Breast epithelium (tissue), 4 donors: ENCODE data around the gene NTSR1. TPM values are rescaled to one million over a fixed set of nuclear protein-coding genes. Genes with fewer than 3 reads are reported as not detected.

Experiments used
- DNase-seq, 2 donors: peaks; one replicate each; pipeline ENCODE4 v3.0.0-alpha.2; 2019; ENCODE audit warnings: low spot score in 2 of 2
- H3K27ac ChIP-seq, 2 donors: fragments of 200-600 bp; sonication (generic) in 1 of 2; one replicate each; pipeline ENCODE4 v1.5.1; 2016 to 2019; ENCODE audit warnings: mild to moderate bottlenecking in 1 of 2
- H3K27me3 ChIP-seq, 2 donors: fragments of 200-600 bp; sonication (generic) in 1 of 2; one replicate each; pipeline versions ENCODE4 v1.5.1 to v1.6.0; 2017 to 2019; ENCODE audit warnings: control low read depth in 1 of 2, mild to moderate bottlenecking in 1 of 2
- H3K36me3 ChIP-seq: fragments of 200-600 bp; one replicate; pipeline ENCODE4 v1.5.1; 2019
- H3K4me1 ChIP-seq, 2 donors: fragments of 200-600 bp; sonication (generic); one replicate each; pipeline ENCODE4 v1.5.1; 2016 to 2019; ENCODE audit warnings: control low read depth in 1 of 2
- H3K4me3 ChIP-seq, 3 donors: fragments of 200-600 bp; sonication (generic); 1 replicate in 2 of 3; 2 replicates in 1 of 3; pipeline ENCODE4 v1.5.1; 2016 to 2019; ENCODE audit warnings: mild to moderate bottlenecking in 3 of 3, moderate library complexity in 2 of 3
- H3K9me3 ChIP-seq, 2 donors: fragments of 200-600 bp; sonication (generic) in 1 of 2; one replicate each; pipeline ENCODE4 v1.5.1; 2016 to 2019; ENCODE audit warnings: control low read depth in 1 of 2
- POLR2A ChIP-seq: fragments of 450-650 bp; IDR thresholded peaks from one replicate; pipeline ENCODE4 v1.6.1; 2016; ENCODE audit warnings: antibody characterized with exemption, mild to moderate bottlenecking, moderate library complexity
- POLR2AphosphoS5 ChIP-seq, 3 donors: sonication (generic); formaldehyde crosslinking; IDR thresholded peaks; one replicate each; pipeline ENCODE4 v1.6.1; 2017; ENCODE audit warnings: antibody characterized with exemption in 3 of 3
- intact Hi-C: fragments of 100-400 bp; cut with DNase I; formaldehyde crosslinking; loops from one replicate; pipeline ENCODE4 v1.15.1; 2023; ENCODE audit warnings: low total_unique reads
- total RNA-seq, 3 donors: library from RNA; depleted of rRNA; stranded (reverse); fragments of >200 nt; gene quantifications; one replicate each; pipeline ENCODE4 v1.1.0, GENCODE V29; 2016
- TF ChIP-seq, protein P1 (sequence below), 3 donors: fragments of 450-650 bp; IDR thresholded peaks; one replicate each; pipeline ENCODE4 v1.5.1; 2016 to 2017; ENCODE audit warnings: antibody characterized with exemption in 3 of 3, mild to moderate bottlenecking in 3 of 3, moderate library complexity in 3 of 3

The NTSR1 gene
- total RNA-seq, 3 donors from 2014 or later, result under 0.01 TPM; not detected in 2

DNA sequence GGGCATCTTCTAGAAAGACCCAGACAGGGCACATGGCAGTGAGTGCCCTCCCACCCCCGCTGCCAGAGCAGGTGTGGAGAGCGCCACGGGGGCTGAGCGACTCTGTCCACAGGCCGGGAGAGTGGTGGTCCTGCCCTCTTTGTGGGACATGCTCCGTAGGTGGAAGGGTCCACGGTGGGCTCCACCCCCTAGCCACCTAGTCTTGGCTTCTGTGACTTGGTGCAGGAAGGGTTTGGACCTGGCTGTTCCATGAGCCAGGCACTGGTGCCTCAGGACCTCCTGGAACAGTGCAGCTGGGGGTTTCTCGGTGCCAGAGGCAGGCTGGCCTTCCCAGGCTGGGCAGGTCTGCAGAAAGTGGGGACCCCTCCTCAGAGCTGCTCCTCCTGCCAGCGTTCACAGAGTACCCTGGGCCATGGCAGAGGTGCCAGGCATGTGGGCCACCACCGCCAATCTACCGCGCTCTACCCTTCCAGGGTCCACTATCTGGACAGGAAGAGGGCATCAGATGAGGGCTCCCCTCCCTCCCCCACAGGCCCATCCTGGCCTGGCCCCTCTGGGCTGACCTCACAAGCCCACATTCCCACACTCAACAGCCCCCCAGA, 43.4 kb upstream of the NTSR1 start:
- no peaks in the 10 kb centered on the region for H3K36me3 ChIP-seq
- TF ChIP-seq, protein P1, sequence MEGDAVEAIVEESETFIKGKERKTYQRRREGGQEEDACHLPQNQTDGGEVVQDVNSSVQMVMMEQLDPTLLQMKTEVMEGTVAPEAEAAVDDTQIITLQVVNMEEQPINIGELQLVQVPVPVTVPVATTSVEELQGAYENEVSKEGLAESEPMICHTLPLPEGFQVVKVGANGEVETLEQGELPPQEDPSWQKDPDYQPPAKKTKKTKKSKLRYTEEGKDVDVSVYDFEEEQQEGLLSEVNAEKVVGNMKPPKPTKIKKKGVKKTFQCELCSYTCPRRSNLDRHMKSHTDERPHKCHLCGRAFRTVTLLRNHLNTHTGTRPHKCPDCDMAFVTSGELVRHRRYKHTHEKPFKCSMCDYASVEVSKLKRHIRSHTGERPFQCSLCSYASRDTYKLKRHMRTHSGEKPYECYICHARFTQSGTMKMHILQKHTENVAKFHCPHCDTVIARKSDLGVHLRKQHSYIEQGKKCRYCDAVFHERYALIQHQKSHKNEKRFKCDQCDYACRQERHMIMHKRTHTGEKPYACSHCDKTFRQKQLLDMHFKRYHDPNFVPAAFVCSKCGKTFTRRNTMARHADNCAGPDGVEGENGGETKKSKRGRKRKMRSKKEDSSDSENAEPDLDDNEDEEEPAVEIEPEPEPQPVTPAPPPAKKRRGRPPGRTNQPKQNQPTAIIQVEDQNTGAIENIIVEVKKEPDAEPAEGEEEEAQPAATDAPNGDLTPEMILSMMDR (IDR thresholded peaks at IDR 0.05), result no peak
- no peak for TF ChIP-seq POLR2AphosphoS5 (IDR thresholded peaks at IDR 0.05)
- TF ChIP-seq POLR2A, result no peak

GRCh38 chr20:62665826-62666735, 42.6 kb upstream of the NTSR1 start:
- Histone ChIP-seq H3K27me3 (no peaks in the 10 kb centered on the region), H3K36me3 (no peaks in the 10 kb centered on the region), H3K4me1 (peaks cover 0 to 9% of the 10 kb centered on the region in 2 donors), H3K27ac (peak overlapping the region; percentile 21 to 68), H3K9me3 (no peaks in the 10 kb centered on the region), H3K4me3 (peak overlapping the region in 2 of 3 donors; percentile 5 to 41)
- intact Hi-C loops, result loop anchor here (5.0 to 10.0 kb wide), 2 partner anchors 119 to 1086 kb away; no protein-coding TSS in a partner anchor
- TF ChIP-seq, protein P1 (IDR thresholded peaks at IDR 0.05), result no peak
- no peak for TF ChIP-seq POLR2AphosphoS5 (IDR thresholded peaks at IDR 0.05)
- TF ChIP-seq POLR2A, result no peak
- no peak for DNase-seq

More for the DNA sequence above, 43.4 kb upstream of the NTSR1 start:
- no peaks in the 10 kb centered on the region for H3K9me3 ChIP-seq
- intact Hi-C loops, result loop anchor here (5.0 to 10.0 kb wide), 2 partner anchors 120 to 1087 kb away; no protein-coding TSS in a partner anchor
- peaks cover 0 to 9% of the 10 kb centered on the region in 2 donors for H3K4me1 ChIP-seq
- no peak for DNase-seq
- no peak overlapping the region for H3K4me3 ChIP-seq
- no peaks in the 10 kb centered on the region for H3K27me3 ChIP-seq
- H3K27ac ChIP-seq, result no peak overlapping the region

GRCh38 chr20:62666736-62667529, 41.7 kb upstream of the NTSR1 start:
- intact Hi-C loops, result loop anchor here (5.0 to 10.0 kb wide), 2 partner anchors 118 to 1085 kb away; no protein-coding TSS in a partner anchor
- Histone ChIP-seq H3K4me1 (peaks cover 0 to 9% of the 10 kb centered on the region in 2 donors), H3K36me3 (no peaks in the 10 kb centered on the region), H3K4me3 (peak overlapping the region in 2 of 3 donors; percentile 5 to 41), H3K9me3 (no peaks in the 10 kb centered on the region), H3K27ac (peak overlapping the region; percentile 21 to 68), H3K27me3 (no peaks in the 10 kb centered on the region)
- TF ChIP-seq POLR2A (no peak), POLR2AphosphoS5 (IDR thresholded peaks at IDR 0.05) (peak in 1 of 3 donors; percentile 41)
- peak in 1 of 2 donors; percentile 77 for DNase-seq

DNA sequence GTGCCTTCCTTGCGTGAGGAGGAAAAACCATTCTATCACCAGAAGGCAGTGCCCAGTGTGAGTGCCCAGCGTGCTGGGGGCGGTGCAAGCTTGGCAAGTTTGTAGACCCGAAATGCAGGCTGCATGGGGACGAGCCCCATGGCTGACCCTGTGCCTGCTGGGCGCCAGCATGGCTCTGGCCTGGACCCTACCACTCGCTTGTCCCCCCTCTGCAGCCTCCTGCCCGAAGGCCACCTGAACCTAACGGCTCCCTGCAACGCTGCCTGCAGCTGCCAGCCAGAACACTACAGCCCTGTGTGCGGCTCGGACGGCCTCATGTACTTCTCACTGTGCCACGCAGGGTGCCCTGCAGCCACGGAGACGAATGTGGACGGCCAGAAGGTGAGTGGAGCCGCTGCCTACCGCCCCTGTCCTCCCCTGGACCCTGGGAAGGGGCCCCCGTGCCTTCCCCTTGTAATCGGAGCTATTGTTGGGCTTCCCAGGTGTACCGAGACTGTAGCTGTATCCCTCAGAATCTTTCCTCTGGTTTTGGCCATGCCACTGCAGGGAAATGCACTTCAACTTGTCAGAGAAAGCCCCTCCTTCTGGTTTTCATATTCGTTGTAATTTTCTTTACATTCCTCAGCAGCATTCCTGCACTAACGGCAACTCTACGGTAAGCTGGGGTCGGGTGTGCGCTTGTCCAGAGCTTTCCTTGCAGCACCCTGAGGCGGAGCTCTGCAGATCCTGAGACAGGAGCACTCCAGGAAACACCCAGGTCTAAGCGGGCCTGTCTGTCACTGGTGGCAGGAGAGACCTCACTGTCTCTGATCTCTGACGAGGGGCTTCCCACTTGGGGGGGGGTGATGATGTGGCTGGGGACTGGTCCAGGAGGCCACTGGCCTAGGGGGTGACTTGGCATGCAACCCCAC, 40.9 kb upstream of the NTSR1 start:
- H3K4me1 ChIP-seq, result peaks cover 0 to 9% of the 10 kb centered on the region in 2 donors
- no peaks in the 10 kb centered on the region for H3K9me3 ChIP-seq
- no peak for DNase-seq
- peak overlapping the region; percentile 21 to 68 for H3K27ac ChIP-seq
- no peaks in the 10 kb centered on the region for H3K36me3 ChIP-seq
- TF ChIP-seq, protein P1 (IDR thresholded peaks at IDR 0.05), result no peak
- TF ChIP-seq POLR2A (no peak), POLR2AphosphoS5 (IDR thresholded peaks at IDR 0.05) (no peak)
- no peaks in the 10 kb centered on the region for H3K27me3 ChIP-seq
- intact Hi-C loops, result loop anchor here (5.0 to 10.0 kb wide), 2 partner anchors 117 to 1085 kb away; no protein-coding TSS in a partner anchor
- H3K4me3 ChIP-seq, result no peak overlapping the region
